Stimulated activated CD4-positive, alpha-beta T cell treated with anti-CD3 and anti-CD28 coated beads, Interleukin-1b, Interleukin-23, amount 100 ng/mL, for 4 hours (primary cell): ENCODE data around the gene ZNF385B.

Source experiments
- DNase-seq, 2 donors: peaks; one replicate each; pipeline ENCODE4 v3.0.0-alpha.2; 2020; ENCODE audit warnings: low read depth in 2 of 2

ZNF385B gene

DNA sequence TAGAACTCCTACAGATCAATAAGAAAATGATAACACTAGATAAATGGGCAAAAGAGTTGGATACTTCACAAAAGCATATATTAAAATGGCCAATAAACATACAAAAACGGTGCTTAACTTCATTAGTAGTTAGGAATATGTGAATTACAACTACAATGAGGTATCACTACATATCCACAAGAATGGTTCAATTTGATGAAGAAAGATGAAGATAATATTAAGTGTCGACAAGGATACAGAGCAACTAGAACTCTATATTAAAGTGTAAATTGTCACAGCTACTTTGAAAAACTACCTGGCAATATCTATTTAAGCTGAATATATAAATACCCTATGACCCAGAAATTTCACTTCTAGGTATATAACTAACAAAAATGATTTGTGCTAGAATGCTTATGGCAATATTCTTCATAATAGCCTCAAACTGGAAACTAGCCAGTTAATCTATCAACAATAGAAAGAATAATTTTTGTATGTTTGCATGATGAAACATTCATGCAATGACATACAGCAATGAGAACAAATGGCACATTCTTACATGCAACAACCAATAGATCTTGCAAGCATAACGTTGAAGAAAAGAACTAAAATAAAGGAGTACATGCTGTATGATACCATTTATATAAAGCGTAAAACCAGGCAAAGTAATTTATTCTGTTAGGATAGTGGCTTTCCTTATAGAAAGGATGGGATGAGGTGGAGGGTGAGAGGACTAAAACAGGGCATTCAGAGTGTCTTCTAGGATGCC, 306.6 kb downstream of the ZNF385B start:
- no peak for DNase-seq

GRCh38 chr2:179553382-179553781, 308.0 kb downstream of the ZNF385B start:
- DNase-seq: no peak

- no peak for DNase-seq
These were observed 309.8 kb downstream of the ZNF385B start for GRCh38 chr2:179551539-179552045.

GRCh38 chr2:179550849-179551248, 310.6 kb downstream of the ZNF385B start:
- no peak for DNase-seq

- no peak for DNase-seq
These were observed 311.2 kb downstream of the ZNF385B start for GRCh38 chr2:179550214-179550613.

DNA sequence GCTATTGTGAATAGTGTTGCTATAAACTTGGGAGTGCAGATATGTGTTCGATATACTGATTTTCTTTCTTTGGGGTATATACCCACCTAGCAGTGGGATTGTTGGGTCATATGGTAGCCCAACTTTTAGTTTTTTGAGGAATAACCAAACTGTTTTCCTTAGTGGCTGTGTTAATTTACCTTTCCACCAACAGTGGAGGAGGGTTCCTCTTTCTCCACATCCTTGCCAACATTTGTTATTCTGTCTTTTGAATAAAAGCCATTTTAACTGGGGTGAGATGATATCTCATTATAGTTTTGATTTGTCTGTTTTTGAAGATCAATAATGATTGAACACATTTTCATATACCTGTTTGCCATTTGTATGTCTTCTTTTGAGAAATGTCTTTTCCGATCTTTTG, 314.8 kb downstream of the ZNF385B start:
- DNase-seq: no peak

GRCh38 chr2:179545024-179545423, 316.4 kb downstream of the ZNF385B start:
- no peak for DNase-seq

DNA sequence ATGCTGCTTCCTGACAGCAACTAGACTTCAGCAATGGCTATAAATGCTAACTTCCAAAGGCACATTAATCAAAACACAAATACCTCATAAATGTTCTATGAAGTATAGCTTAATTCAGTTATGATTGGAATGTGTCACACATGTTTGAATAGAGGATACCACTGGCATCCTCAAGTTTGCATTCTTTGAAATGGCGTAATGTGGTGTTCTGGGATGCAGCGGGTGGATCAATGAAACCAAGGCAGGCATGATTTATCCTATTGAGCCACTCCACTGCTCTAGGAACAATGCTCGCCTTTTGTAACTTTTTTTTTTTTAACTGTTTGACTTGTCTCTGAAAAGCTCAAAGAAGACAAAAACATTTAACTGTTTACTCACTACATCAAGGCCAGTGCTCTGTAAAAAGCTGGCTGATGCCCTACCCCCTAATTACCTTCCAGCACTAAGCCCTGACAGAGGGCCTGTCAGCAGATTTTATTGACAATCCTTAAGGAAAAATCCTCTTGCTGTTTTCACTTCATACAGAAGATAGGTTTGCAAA, 318.0 kb downstream of the ZNF385B start:
- no peak for DNase-seq

DNA sequence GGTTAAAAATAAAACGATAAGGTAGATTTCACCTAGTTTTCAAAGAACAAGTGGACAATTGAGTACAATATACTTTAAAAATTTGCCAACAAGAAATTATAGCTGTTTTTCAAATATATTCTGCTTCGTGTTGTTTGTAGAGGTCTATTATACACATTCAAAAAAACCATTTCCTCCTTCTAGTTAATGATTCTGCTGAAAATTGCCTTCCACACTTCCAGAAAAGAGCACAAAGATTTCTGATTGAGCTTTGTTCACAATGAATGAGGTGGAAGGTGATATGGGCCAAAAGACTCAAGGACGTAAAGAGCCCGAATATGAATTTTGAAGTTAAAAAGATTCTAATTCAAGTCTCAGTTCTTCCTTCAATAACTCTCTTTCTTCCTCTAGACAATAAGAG, 319.8 kb downstream of the ZNF385B start:
- DNase-seq: no peak

GRCh38 chr2:179539124-179539511, 322.3 kb downstream of the ZNF385B start:
- DNase-seq: no peak

DNA sequence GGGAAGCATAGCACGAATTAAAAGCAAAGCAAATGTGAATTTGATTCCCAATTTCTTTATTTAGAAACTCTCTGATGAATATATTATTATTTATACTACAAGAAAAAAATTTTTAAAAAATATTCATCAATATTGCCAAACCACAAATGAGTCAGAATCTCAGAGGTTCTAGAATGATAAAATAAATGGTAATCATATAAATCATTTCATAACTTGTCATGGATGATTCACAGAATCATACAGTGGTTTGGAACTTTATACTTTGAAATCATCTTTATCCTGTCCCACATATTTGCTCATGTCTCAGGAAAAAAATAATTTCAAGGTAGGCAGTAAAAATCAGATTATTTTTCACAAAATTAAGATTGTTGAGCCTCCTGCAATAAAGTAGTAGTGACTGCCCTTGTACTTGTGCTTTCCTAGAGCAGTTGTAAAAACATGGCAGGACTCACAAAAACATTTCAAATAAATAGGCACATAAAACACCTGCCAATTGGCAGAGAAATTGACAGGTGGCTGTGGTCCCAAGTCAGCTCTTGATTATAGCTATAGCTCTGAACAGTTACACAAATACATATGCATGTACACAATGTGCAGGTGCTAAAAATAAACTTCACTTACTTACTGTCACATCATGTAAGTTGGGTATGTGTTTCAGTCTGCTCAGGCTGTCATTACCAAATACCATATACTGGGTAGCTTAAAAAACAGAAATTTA, 322.8 kb downstream of the ZNF385B start:
- DNase-seq: no peak

GRCh38 chr2:179536185-179536584, 325.2 kb downstream of the ZNF385B start:
- no peak for DNase-seq

- no peak for DNase-seq
These were observed 327.5 kb downstream of the ZNF385B start for GRCh38 chr2:179533875-179534274.

GRCh38 chr2:179532863-179533278, 328.5 kb downstream of the ZNF385B start:
- DNase-seq: no peak

- DNase-seq: no peak
These were observed 332.8 kb downstream of the ZNF385B start for GRCh38 chr2:179528576-179529069.

DNA sequence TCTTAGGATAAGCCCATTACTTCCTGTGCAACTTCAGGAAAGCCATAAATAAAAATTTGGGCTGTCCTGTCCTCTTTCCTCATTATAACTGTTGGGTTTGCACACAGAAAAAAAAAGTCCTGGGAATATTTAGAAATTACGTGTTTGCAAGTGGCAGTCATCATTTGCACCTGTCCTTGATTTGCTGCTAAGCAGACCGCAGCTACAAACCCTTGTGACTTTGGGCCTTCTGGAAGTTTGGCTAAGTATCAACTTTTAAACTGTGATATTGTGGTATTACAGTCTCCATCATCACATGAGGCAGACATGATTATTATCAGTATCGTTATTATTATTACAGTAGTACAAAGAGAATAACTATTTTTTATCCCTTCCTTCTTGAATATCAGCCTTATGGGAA, 336.1 kb downstream of the ZNF385B start:
- DNase-seq: no peak

DNA sequence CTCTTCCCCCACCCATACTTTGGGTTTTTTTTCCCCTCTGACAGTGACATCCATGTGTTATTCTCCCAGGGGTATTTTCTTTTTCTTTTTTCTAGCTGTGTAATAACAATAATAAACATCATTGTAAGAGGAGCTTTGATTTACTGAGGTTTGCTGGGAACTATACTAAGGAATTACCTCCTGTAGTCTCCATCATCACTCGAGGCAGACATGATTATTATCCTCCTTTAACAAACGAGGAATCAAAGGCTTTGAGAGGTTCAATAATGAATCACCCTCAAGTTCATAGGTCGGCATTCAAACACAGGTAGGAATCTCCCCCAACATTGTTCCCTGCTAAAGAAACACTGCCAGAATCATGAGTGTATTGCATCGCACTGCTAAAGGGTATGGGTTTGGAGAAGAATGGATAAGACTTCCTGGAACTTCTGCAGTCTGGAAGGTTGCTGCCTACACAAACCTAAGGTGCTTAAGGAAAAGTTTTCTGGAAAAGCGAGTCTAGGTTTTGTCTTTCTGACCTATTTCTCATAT, 336.5 kb downstream of the ZNF385B start:
- DNase-seq: no peak

DNA sequence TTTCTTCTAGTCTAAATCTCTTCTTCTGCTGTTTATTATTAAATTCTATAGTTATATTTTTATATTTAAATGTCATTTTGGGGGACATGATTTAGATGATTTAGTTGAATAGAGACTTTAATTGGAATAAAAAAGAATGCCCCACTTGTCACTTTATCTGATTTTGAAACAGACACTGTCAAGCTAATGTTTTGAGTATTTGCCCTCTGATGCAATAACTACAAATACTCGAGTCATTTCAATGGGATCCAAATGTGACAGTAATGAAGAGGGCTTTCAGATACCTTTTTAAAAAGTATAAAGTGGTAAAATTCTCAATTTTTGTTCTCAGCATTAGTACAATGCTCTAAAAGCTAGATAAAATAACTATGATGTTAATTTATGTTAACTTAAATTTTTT, 339.5 kb downstream of the ZNF385B start:
- DNase-seq: no peak

DNA sequence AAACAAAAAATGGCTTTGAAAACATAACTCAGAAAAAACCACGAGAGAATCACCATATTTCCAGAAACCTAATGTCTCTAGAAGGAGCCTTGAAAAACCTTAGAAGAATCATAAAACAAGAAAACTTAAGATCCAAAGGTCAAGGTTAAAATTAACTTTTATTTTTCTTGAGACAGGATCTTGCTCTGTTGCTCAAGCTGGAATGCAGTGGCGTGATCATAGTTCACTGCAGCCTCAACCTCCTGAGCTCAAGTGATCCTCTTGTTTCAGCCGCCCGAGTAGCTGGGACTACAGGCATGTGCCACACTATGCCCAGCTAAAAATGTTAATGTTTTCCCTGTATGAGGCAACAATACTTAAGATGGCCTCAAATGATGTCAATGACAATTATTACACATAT, 342.6 kb downstream of the ZNF385B start:
- DNase-seq: no peak

GRCh38 chr2:179513181-179513580, 348.2 kb downstream of the ZNF385B start:
- DNase-seq: no peak

DNA sequence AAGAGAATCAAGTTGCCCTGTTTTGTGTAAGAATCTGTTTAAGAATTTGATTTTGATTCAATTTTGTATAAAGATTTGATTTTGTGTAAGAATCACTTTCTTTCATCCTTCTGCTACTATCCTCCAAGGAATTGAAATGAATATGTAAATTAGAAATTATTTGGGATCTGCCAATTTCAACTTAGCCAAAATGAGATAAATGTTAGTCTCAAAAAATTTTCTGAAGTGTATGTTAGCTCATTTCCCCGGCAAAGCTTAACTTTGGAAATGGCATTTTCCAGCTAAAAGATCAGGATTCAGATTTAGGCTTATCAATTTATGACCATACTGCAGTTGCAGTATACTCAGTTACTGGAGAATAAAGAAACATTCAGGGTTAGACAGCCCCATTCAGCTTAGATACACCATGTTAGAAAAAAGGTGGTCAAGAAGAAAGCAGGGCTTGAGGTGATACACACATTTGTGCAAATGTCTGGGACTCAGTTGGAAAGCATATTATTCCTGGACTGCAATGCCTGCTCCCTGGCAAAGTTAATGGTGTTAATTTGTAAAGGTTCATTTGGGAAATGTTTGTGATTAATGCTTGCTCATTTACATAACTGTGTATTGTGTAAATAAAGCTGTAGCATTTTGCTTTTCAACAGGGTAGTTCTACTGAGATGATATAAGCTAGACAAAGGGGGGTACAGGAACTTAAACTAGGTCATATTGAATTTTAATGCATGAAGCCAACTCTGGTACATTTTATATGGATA, 349.0 kb downstream of the ZNF385B start:
- no peak for DNase-seq
